Measurements from ENCODE around the gene PRKN. TPM values are rescaled to one million over a fixed set of nuclear protein-coding genes. Genes with fewer than 3 reads are reported as not detected.

The PRKN gene
- total and polyA plus RNA-seq, 2 experiments from 2014 or later = 11.7 to 28.1 TPM

GRCh38 chr6:161354956-161355355 lies 1372.6 kb downstream of the PRKN start:
- no peak for TF ChIP-seq CTCF (IDR thresholded peaks at IDR 0.05; ENCODE audit: low read depth, low read length)
- H3K27me3 ChIP-seq = no peaks in the 10 kb centered on the region
- H3K4me3 ChIP-seq = no peak overlapping the region
- no peaks in the 10 kb centered on the region for H3K36me3 ChIP-seq
- H3K27ac ChIP-seq = no peak overlapping the region
- no peaks in the 10 kb centered on the region for H3K4me1 ChIP-seq (ENCODE audit: low read depth)
- DNase-seq (ENCODE audit: low read depth in 1 of 2, low spot score in 1 of 2) = no peak
- no peaks in the 10 kb centered on the region for H3K9me3 ChIP-seq (ENCODE audit: low read depth)

DNA sequence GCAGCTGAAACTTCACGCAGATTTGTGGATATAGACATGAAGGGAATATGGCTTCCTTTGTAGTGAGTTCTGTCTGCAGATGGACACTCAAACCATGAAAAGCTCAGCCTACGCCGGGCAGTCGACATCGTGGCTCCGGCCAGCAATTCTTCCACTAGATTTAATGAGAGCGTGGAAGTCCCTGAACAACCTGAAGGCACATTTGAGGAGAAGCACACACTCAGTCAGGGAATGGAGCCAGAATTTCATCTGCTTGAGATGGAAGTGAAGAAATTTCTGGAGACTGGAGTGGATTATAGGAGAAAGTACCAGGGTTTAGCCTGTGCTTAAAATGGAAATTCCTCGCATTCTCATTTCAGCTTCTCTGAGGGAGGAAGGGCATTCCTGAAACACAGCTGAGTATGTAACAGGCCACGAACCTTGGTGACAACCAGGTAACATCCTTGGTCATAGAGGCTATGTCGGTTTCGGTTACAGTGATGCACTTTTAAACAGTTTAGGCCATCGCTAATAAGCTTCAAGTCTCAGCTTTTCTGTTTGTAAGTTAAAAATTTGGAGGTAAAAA lies 1373.2 kb downstream of the PRKN start:
- H3K27me3 ChIP-seq = no peaks in the 10 kb centered on the region
- TF ChIP-seq CTCF (IDR thresholded peaks at IDR 0.05; ENCODE audit: low read depth, low read length) = no peak
- H3K4me3 ChIP-seq = no peak overlapping the region
- H3K27ac ChIP-seq = peak overlapping the region; percentile 49
- no peak for DNase-seq (ENCODE audit: low read depth in 1 of 2, low spot score in 1 of 2)
- H3K36me3 ChIP-seq = no peaks in the 10 kb centered on the region
- no peaks in the 10 kb centered on the region for H3K4me1 ChIP-seq (ENCODE audit: low read depth)
- no peaks in the 10 kb centered on the region for H3K9me3 ChIP-seq (ENCODE audit: low read depth)

DNA sequence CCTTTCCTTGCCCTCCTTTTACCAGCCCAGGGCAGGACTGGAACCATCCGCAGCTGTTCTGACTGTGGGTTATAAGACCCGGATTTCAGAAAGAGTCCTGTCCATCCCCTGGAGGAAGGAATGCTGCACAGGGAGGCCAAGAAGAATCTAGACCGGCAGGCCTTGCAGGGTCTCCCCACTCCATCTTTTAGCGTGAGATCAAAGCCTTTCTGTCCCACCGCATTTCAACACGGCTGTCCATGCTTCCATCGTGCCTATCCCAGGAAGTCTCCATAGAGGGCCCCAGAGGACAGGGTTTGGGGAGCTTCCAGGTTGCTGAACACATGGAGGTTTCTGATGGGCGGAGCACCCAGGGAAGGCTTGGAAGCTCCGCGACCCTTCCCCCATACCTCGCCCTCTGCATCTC lies 1374.4 kb downstream of the PRKN start:
- TF ChIP-seq CTCF (IDR thresholded peaks at IDR 0.05; ENCODE audit: low read depth, low read length) = peak; percentile 34
- H3K4me3 ChIP-seq = no peak overlapping the region
- no peaks in the 10 kb centered on the region for H3K4me1 ChIP-seq (ENCODE audit: low read depth)
- H3K27me3 ChIP-seq = no peaks in the 10 kb centered on the region
- no peaks in the 10 kb centered on the region for H3K36me3 ChIP-seq
- DNase-seq (ENCODE audit: low read depth in 1 of 2, low spot score in 1 of 2) = peak; percentile 39 to 49
- no peaks in the 10 kb centered on the region for H3K9me3 ChIP-seq (ENCODE audit: low read depth)
- H3K27ac ChIP-seq = no peak overlapping the region

DNA sequence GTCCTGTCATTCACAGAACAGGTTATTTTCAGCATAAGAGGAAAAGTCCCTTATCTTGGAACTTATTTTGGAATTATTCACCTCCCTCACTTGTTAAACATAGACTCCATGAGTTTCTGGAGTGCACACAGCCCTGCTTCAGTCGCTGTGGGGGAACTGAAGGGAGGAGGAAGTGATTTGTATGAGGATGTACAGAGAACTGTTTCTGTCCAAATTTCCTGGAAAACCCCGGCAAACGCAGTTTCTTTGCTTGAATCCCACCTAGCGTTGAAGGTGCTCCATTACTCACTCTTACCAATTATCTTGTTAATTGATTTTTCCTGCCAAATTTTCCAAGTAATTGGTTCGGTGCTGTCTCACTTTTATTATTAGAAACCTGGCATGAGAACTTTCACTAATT lies 1375.7 kb downstream of the PRKN start:
- no peak overlapping the region for H3K4me3 ChIP-seq
- no peak for TF ChIP-seq CTCF (IDR thresholded peaks at IDR 0.05; ENCODE audit: low read depth, low read length)
- H3K9me3 ChIP-seq (ENCODE audit: low read depth) = no peaks in the 10 kb centered on the region
- no peak overlapping the region for H3K27ac ChIP-seq
- no peaks in the 10 kb centered on the region for H3K4me1 ChIP-seq (ENCODE audit: low read depth)
- no peak for DNase-seq (ENCODE audit: low read depth in 1 of 2, low spot score in 1 of 2)
- no peaks in the 10 kb centered on the region for H3K27me3 ChIP-seq
- H3K36me3 ChIP-seq = no peaks in the 10 kb centered on the region

DNA sequence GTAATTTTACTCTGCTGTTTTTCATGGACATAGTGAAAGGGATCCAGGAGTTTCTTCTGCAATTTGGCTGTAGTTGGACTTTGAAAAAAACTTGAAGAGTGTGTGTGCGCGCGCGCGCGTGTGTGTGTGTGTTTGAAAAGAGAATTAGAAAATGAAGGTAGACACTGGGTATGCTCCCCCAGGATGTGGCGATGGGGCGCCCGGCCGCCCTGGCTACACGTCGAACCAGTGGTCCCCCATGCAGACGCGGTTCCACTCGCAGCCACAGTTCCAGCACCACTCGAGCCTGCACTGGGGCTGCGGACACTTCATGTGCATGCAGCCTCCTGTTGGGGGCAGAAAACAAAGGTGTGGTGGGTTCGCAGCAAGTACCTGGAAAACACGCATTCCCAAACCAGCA lies 1377.7 kb downstream of the PRKN start:
- DNase-seq (ENCODE audit: low read depth in 1 of 2, low spot score in 1 of 2) = no peak
- Histone ChIP-seq H3K27me3 (no peaks in the 10 kb centered on the region), H3K4me1 (ENCODE audit: low read depth) (no peaks in the 10 kb centered on the region), H3K36me3 (no peaks in the 10 kb centered on the region), H3K4me3 (no peak overlapping the region), H3K27ac (no peak overlapping the region), H3K9me3 (ENCODE audit: low read depth) (no peaks in the 10 kb centered on the region)
- TF ChIP-seq CTCF (IDR thresholded peaks at IDR 0.05; ENCODE audit: low read depth, low read length) = no peak

GRCh38 chr6:161348628-161348994 lies 1379.0 kb downstream of the PRKN start:
- no peaks in the 10 kb centered on the region for H3K27me3 ChIP-seq
- no peaks in the 10 kb centered on the region for H3K36me3 ChIP-seq
- no peak for TF ChIP-seq CTCF (IDR thresholded peaks at IDR 0.05; ENCODE audit: low read depth, low read length)
- no peaks in the 10 kb centered on the region for H3K4me1 ChIP-seq (ENCODE audit: low read depth)
- DNase-seq (ENCODE audit: low read depth in 1 of 2, low spot score in 1 of 2) = no peak
- H3K27ac ChIP-seq = no peak overlapping the region
- H3K9me3 ChIP-seq (ENCODE audit: low read depth) = no peaks in the 10 kb centered on the region
- H3K4me3 ChIP-seq = no peak overlapping the region
